SU-DHL-6 (cell line): ENCODE measurements around the gene MDFI.

Experiments used
- H2AFZ ChIP-seq: fragments of 200-600 bp; sonication (generic); 2 replicates; pipeline ENCODE4 v1.6.1; 2014; ENCODE audit warnings: low read depth, mild to moderate bottlenecking, moderate library complexity, mixed read lengths, antibody characterized with exemption, low read length; ENCODE audit not compliant: severe bottlenecking
- H3F3A ChIP-seq: fragments of 200-600 bp; shearing (Covaris generic); 2 replicates; pipeline ENCODE4 v1.6.0; 2016; ENCODE audit warnings: antibody characterized with exemption, mild to moderate bottlenecking; ENCODE audit not compliant: insufficient read depth
- H3K27ac ChIP-seq: fragments of 200-600 bp; sonication (generic); 2 replicates; pipeline ENCODE4 v1.5.1; 2016; ENCODE audit warnings: low read depth, mild to moderate bottlenecking, low read length, moderate library complexity, mixed read lengths
- H3K27me3 ChIP-seq: fragments of 200-600 bp; sonication (generic), shearing (Covaris generic); 2 replicates; pipeline ENCODE4 v1.6.0; 2014; ENCODE audit warnings: mild to moderate bottlenecking, low read length
- H3K36me3 ChIP-seq: fragments of 200-600 bp; sonication (generic); 2 replicates; pipeline ENCODE4 v1.6.1; 2014; ENCODE audit warnings: mild to moderate bottlenecking, low read length, mixed read lengths
- H3K4me2 ChIP-seq: fragments of 300-600, 200-600 bp; shearing (Covaris generic), sonication (generic); 2 replicates; pipeline ENCODE4 v1.6.0; 2014; ENCODE audit warnings: low read length, low read depth, mild to moderate bottlenecking; ENCODE audit not compliant: poor library complexity, severe bottlenecking
- H3K4me3 ChIP-seq: fragments of 200-600 bp; sonication (generic); 2 replicates; pipeline ENCODE4 v1.5.1; 2014; ENCODE audit warnings: antibody characterized with exemption, low read length, mild to moderate bottlenecking, mixed read lengths; ENCODE audit not compliant: insufficient read depth, poor library complexity, severe bottlenecking
- H3K79me2 ChIP-seq: fragments of 200-600 bp; sonication (generic); 2 replicates; pipeline ENCODE4 v1.6.1; 2014; ENCODE audit warnings: mild to moderate bottlenecking, low read length, moderate library complexity; ENCODE audit not compliant: insufficient read depth
- H3K9ac ChIP-seq: fragments of 200-600 bp; sonication (generic); 2 replicates; pipeline ENCODE4 v1.7.0; 2014; ENCODE audit warnings: mild to moderate bottlenecking, low read length
- H3K9me2 ChIP-seq: fragments of 200-600 bp; sonication (generic); replicated peaks from 2 replicates; pipeline ENCODE4 v1.6.1; 2014; ENCODE audit warnings: low read length; ENCODE audit not compliant: insufficient read depth
- H3K9me3 ChIP-seq: fragments of 200-600 bp; sonication (generic); 2 replicates; pipeline ENCODE4 v1.6.1; 2014; ENCODE audit warnings: low read length, mixed read lengths; ENCODE audit not compliant: insufficient read depth
- H4K20me1 ChIP-seq: fragments of 200-600 bp; sonication (generic); 2 replicates; pipeline ENCODE4 v1.6.1; 2014; ENCODE audit warnings: low read depth, mild to moderate bottlenecking, antibody characterized with exemption, low read length, moderate library complexity, mixed read lengths
- CTCF ChIP-seq: fragments of 200-600 bp; sonication (generic); IDR thresholded peaks from one replicate; pipeline ENCODE4 v1.5.1; 2017; ENCODE audit warnings: antibody characterized with exemption, mild to moderate bottlenecking, low read length, moderate library complexity; ENCODE audit not compliant: insufficient read depth, poor library complexity, severe bottlenecking
- EZH2phosphoT487 ChIP-seq: fragments of 200-600 bp; sonication (generic), shearing (Covaris generic); conservative IDR thresholded peaks from 2 replicates; pipeline ENCODE4 v1.6.1; 2018; ENCODE audit warnings: mild to moderate bottlenecking, antibody characterized with exemption, low read length, moderate library complexity, mixed read lengths

MDFI gene

GRCh38 chr6:41601248-41601549, 37.1 kb upstream of the MDFI start:
- TF ChIP-seq EZH2phosphoT487 (no peak), CTCF (no peak)
- no peaks in the 10 kb centered on the region for H3K36me3 ChIP-seq
- no peaks in the 10 kb centered on the region for H3K79me2 ChIP-seq
- no peaks in the 10 kb centered on the region for H3K27me3 ChIP-seq
- H3K4me2 ChIP-seq: no peak overlapping the region
- H4K20me1 ChIP-seq: no peaks in the 10 kb centered on the region
- no peaks in the 10 kb centered on the region for H3K9me3 ChIP-seq
- H3F3A ChIP-seq: no peaks in the 10 kb centered on the region
- no peak overlapping the region for H3K9ac ChIP-seq
- H2AFZ ChIP-seq: no peak overlapping the region
- no peak overlapping the region for H3K4me3 ChIP-seq
- H3K9me2 ChIP-seq: no peaks in the 10 kb centered on the region
- no peak overlapping the region for H3K27ac ChIP-seq

GRCh38 chr6:41602422-41602743, 35.9 kb upstream of the MDFI start:
- Histone ChIP-seq H3K4me2 (no peak overlapping the region), H3K9ac (no peak overlapping the region), H3F3A (no peaks in the 10 kb centered on the region), H3K4me3 (no peak overlapping the region), H3K36me3 (no peaks in the 10 kb centered on the region), H3K27me3 (no peaks in the 10 kb centered on the region), H3K9me3 (no peaks in the 10 kb centered on the region), H3K27ac (no peak overlapping the region), H4K20me1 (no peaks in the 10 kb centered on the region), H3K79me2 (no peaks in the 10 kb centered on the region), H2AFZ (no peak overlapping the region), H3K9me2 (no peaks in the 10 kb centered on the region)
- TF ChIP-seq EZH2phosphoT487 (no peak), CTCF (no peak)

GRCh38 chr6:41602864-41603608, 35.2 kb upstream of the MDFI start:
- TF ChIP-seq EZH2phosphoT487 (no peak), CTCF (peak; percentile 99)
- Histone ChIP-seq H3K9me3 (no peaks in the 10 kb centered on the region), H3K9me2 (no peaks in the 10 kb centered on the region), H3K4me3 (no peak overlapping the region), H3K79me2 (no peaks in the 10 kb centered on the region), H3K27me3 (no peaks in the 10 kb centered on the region), H3K9ac (no peak overlapping the region; the same call in 1 of the 2 replicates), H4K20me1 (no peaks in the 10 kb centered on the region), H3K27ac (no peak overlapping the region), H3K36me3 (no peaks in the 10 kb centered on the region), H2AFZ (peak overlapping the region; percentile 47), H3F3A (no peaks in the 10 kb centered on the region), H3K4me2 (peak overlapping the region; percentile 19)
